H4 (cell line): Measurements from ENCODE around the gene SEC22A. TPM values are rescaled to one million over a fixed set of nuclear protein-coding genes. Genes with fewer than 3 reads are reported as not detected.
"Not testable (repeated sequence)": the region's sequence is repeated elsewhere in the genome, so short reads cannot be mapped to it uniquely, and the experiment has no call there.

ENCODE experiments used
- DNase-seq: peaks from one replicate; pipeline ENCODE4 v3.0.0-alpha.2; 2015; ENCODE audit warnings: low spot score
- total RNA-seq: library from RNA; depleted of rRNA; stranded (reverse); fragments of >200 nt; shearing (Covaris generic); gene quantifications from 2 replicates; pipeline ENCODE4 v1.2.3, GENCODE V29; 2014

SEC22A gene
- total RNA-seq, 1 experiment from 2014 or later = 66.6 TPM

DNA sequence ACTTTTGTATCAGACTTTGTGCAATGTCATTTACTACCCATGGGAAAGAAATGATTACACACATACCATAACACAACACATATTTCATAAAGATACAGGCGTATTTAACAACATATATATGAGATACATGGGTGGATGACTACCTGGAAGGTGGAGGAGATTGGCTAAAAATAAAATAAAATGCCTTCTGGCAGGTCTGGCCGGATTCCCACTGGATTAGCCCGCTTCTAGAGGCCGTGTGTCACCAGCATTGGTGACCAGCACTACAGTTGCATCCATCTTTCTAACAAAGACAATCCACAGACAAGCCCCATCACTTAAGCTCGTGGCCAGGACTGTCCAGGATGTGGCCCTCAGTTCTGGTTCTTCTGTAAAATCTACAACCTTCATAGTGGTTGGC lies 21.0 kb upstream of the SEC22A start:
- DNase-seq = no peak

DNA sequence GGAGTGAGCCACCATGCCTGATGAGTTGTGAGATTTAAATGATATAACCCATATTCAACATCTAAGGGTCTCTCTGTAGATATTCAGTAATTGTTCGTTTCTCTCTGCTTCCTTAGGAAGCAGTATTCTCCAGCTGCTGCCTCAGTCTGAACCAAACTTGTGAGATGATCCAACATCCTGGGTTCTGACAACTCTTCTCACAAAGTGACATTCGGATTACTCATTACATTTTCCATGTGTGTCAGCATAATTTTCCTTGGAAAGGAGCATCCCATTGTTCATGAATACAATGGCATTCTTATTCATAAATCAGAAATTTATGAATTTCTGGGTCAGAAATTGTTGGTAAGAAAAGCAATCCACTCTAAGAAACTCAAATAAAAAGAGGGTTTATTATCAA lies 15.0 kb upstream of the SEC22A start:
- no peak for DNase-seq

DNA sequence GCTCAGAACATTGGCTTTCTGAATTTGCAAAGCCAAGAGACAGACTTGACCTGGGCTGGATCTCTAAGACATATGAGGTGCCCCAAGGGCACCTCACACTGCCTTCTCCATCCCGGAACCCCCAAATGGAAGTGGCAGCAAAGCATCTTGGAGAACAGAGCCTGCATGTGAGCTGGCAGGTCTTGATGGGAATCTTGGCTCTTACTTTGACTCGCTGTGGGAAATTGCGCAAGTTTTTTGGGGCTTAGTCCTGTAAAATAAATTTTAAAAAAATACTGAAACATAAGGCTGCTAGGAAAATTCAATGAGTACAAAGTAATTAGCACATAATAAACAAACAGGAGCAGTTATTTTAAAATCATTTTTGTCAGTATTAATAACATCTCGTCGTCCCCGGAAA lies 13.7 kb upstream of the SEC22A start:
- no peak for DNase-seq

DNA sequence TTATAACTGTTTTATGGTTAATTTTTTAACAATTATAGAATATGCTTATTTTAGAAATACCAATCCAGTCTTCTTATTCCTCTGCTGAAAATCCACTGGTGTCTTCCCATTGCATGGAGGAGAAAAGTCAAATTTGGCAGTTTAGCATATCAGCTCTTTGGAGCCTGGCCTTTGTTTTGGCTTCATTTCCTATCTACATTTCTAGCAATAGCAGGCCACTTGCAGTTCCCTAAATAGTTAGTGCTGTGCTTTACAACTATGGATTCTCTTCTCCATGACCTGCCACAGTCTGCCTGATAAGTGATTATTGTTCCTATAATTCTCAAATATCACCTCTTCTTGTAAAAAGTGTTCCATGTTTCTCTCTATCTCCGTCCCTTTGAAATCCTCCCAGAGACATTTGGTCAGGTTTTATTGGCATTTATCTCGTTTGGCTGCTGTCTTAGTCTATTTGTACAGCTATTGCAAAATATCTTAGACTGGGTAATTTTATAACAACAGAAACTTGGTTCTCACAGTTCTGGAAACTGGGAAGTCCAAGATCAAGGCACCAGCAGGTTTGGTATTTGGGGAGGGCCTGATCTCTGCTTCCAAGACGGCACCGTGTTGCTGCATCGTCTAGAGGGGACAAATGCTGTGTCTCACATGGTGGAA lies 8.2 kb upstream of the SEC22A start:
- DNase-seq = no peak

DNA sequence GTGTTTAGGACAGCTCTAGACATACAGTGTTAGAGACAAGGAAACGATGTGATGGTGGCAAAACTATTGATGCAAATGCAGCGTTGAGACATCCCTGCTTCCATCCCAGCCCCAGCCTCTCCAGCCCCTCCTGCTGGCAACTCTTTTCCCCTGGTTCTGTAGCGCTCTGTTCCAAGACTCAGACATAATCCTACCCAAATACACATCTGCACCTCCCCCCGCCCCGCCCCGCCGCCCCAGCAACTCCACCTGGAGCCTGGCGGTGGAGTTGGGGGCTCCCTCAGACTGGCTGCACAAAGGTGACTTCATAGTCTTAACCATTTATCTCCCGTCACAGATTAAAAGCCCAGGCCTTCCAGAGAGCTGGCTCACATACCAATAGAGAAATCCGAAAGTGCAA lies 7.2 kb upstream of the SEC22A start:
- DNase-seq = no peak

DNA sequence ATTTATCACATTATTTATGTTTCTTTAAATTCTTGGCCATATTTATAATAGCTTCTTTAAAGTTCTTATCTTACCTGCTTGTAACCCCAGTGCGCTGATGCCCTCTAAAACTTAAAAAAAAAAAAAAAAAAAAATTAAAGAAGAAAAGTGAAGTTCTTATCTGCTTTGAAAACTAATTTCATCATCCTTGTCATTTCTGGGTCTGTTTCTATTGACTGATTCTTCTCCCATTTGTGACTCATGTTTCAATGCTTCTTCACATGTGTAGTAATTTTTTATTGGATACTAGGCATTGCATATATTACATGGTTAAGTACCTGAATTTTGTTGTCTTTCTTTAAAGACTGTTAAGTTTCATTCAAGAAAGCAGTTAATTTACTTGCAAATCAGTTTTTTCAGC lies 3.4 kb upstream of the SEC22A start:
- DNase-seq = no peak

DNA sequence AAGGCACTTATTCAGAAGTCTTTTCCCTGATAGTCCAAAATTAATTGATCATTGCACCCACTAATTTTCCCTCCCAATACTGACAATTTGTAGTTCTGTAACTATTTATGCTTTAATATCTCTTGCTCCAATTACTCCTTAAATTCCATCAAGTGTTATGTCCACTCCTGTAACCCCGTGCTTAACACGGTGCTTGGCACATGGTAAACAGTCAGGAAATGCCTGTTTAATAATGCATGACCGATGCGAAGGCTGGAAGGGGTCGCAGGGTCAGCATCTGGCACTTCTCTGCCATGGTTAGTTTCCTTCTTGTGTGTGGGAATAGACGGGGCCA lies 553 bp upstream of the SEC22A start:
- DNase-seq = no peak

DNA sequence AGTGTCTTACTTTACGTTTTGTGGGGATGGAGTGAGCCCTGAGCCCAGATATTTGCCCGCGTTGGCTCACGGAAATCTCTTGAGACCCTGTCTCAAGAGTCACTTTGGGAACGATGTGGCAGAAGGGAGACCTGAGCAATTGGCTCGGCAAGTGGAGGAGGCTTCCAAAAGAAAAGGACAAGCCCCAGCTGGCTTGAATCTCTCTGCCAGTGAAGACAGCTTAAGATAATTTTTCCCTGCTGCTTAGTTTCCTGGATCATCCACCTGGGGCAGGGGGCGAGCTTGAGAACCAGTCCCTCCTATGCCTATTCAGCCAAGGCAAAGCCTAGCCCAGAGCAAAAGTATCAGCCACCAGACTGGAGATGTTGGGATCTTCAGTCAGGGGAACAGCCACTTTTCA lies 708 bp downstream of the SEC22A start:
- no peak for DNase-seq

DNA sequence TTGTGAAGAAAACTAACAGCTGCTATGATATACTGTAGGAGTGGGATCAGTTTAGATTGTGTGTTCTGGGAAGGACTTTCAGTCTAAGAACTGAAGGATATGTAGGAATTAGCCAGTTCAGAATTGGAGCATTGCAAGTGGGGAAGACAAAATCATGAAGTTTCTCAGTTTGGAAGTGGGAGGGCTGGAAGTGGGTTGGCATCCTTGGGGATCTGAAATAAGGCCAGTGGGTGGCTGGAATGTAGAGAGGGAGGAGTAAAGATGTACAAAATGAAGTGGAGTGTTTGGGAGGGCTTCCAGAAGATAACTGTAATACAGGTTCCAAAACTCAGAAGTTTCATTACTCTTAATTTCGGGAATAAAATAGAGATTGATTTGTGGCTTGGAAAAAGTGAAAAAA lies 17.2 kb downstream of the SEC22A start:
- DNase-seq = no peak

DNA sequence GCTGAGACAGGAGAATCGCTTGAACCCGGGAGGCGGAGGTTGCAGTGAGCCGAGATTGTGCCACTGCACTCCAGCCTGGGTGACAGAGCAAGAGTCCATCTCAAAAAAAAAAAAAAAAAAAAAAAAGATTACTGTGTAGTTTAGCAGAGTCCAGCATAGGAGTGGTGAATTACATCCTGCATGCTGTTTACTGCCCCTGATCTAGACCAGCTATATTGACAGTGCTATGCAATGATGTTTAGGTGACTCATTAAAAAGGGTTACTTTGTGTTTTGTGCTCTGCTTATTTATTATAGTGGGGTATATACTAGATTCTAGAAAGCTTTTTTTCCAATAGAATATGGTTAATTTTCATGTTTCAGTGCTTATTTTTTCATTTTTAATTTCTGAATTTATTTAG lies 19.6 kb downstream of the SEC22A start:
- not testable (repeated sequence) for DNase-seq

DNA sequence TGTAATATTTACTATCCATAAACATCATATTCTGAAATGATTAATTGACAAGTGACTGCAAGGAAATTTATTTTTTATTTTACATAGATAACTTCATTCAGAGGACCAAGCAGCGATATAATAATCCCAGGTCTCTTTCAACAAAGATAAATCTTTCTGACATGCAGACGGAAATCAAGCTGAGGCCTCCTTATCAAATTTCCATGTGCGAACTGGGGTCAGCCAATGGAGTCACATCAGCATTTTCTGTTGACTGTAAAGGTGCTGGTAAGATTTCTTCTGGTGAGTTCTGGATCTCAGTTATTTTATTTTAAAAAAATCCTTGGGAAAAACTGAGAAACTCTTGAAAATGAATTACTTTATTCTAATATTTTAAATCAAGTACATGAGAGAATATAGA lies 23.3 kb downstream of the SEC22A start:
- no peak for DNase-seq

DNA sequence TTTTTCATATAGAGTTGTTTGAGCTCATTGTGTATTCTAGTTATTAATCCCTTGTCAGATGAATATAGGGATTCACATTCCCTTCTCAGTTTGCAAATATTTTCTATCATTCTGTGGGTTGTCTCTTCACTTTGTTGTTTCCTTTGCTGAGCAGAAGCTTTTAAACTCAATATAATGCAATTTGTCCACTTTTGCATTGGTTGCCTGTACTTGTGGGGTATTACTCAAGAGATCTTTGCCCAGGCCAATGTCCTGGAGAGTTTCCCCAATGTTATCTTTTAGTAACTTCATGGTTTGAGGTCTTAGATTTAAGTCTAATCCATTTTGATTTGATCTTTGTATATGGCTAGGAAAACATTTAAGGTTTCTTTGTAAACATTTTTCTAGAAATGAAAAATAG lies 24.8 kb downstream of the SEC22A start:
- no peak for DNase-seq

DNA sequence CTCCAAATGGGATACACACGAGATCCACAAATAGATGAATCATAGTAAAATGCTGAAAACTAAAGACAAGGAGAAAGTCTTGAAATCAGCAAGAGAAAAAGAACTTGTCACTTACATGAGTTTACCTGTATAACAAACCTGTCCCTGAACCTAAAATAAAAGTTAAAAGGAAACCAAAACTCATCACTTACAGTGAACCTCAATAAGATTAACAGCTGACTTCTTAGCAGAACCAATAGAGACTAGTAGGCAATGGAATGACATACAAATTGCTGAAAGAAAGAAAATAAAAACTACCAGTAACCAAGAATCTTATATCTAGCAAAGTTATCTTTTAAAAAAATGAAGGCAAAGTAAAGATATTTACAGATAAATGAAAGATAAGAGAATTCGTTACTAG lies 27.4 kb downstream of the SEC22A start:
- DNase-seq = peak; percentile 16

DNA sequence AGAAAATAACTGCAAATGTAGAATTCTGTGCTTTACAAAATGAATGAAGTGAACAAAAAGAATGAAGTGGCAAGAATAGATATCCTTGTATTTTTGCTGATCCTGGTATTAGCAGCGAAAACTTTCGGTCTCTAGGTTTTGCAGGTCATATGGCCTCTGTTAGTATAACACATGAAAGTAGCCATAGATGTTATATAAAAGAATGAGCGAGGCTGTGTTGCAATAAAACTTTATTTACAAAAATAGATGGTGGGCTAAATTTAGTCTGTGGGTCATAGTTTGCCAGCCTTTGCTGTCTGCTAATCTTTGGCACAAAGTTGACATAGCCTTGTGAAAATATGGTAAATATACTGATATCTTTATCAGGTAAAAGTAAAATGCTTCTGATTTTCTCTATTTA lies 35.2 kb downstream of the SEC22A start:
- DNase-seq = no peak

DNA sequence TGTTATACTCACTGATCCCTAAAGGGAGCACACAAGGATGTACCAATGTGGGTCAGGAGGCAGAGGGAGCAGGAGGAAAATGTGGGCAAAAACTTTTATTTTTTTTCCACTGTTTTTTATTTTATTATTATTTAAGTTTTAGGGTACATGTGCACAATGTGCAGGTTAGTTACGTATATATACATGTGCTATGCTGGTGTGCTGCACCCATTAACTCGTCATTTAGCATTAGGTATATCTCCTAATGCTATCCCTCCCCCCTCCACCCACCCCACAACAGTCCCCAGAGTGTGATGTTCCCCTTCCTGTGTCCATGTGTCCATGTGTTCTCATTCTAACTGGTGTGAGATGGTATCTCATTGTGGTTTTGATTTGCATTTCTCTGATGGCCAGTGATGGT lies 37.4 kb downstream of the SEC22A start:
- DNase-seq = not testable (repeated sequence)

DNA sequence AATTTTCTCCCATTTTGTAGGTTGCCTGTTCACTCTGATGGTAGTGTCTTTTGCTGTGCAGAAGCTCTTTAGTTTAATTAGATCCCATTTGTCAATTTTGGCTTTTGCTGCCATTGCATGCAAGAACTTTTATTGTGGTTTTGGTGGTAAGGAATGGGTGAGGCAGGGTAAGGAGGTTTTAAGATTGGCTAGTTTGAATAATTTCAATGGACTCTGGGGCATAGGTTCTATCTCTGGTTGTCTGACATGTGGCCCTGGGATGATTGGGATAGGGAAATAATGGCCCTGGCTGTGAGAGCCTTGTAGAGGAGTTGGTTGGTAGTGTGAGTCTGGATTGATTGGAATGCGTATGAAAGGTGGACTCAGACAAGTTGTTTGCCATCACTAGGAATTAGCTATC lies 38.0 kb downstream of the SEC22A start:
- no peak for DNase-seq

DNA sequence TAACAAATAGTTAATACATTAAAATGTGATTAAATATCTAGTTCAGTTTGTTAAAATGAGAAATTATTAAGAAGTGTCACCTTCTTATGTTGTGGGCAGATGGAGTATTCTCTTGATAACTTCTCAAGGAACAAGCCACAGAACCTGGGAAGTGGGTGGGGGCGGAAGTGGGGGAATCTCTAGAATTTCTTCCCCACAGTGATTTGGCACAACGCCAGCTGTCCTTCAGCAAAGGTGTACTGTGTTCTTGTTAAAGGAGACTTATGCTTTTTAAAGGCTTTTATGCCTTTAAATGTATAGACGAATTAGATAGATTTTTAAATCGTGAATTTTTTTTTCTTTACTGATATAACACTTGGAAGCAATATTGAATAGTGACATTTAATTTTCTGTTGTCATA lies 42.4 kb downstream of the SEC22A start:
- DNase-seq = no peak

DNA sequence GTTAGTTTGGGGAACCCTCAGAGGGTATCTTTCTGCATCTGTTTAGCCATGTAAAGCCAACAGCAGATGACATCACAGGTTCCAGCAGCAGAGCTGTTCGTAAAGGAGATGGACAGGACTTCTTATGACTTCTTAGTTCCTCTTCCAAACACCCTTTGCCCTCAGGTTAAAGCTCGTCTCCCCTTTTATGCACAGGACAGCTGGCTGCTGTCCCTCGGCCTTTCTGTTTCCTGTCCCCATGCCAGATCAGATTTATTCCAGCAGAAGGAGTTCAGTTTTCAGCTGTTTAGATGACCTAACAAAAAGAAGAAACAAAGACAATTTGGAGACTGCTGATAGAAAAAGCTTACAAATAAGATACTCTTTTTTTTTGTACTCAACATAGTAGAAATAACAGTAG lies 45.1 kb downstream of the SEC22A start:
- no peak for DNase-seq

DNA sequence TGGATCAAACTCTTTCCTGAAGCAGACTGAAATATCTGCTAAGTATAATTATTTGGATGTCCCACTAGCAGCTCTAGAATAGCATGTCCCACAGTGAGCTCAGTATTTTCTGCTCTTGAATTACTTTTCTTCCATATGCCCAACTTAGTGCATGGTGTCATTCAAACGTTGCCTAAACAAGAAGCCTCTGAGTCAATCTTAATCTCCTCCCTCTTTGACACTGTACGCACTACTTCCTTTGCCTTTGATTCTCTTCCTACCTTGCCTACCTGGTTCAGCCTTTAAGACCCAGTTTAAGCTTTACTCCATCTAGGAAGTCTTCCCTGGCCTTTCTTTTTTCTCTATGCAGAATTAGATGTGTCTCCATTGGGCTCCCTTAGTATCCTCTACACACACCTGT lies 54.5 kb downstream of the SEC22A start:
- no peak for DNase-seq

DNA sequence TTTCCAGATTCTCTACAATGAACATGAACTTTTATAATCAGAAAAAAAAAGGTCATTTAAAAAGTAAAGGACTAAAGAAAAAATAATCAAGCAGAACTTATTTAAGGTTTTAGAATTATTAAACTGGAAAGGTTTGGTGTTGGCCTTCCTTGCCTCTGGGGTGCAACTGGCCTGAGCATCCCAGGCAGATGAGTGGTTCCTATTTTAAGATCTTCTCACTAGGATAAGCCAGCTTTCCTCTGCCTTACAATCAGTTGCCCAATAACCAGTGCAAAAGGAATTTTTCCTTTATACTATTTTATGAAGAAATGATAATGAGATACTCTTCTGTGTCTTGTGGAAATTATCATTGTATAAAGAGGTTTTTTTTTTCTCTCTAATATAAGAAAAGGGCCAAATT lies 56.6 kb downstream of the SEC22A start:
- DNase-seq = no peak

DNA sequence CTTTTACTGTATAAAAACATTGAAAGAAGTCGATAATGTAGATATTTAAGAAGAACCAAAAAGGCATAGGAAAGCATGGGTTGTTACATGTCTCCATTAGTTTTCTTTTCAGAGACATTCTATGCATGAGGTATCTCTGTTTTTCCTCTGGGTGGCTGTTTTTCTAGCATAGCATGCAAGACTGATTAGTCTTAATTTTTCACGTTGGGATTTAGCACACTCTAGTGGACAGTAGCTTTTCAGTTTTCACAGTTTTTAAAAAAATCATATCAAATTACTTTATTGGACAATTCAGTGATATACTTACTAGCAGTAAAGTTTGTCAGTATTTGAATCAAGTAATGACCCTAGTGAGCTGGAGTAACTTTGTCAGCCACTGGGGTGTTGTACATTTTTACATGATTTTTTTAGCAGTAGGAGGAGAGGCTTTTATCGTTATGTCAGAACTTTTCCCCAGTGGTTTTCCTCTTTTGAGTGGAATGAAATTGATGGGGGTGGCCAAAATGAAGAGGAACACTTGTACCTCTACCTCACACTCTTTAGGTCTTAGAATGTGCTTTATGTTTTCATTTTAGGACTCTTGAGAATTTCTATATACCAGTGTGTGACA lies 57.2 kb downstream of the SEC22A start:
- peak; percentile 65 for DNase-seq

DNA sequence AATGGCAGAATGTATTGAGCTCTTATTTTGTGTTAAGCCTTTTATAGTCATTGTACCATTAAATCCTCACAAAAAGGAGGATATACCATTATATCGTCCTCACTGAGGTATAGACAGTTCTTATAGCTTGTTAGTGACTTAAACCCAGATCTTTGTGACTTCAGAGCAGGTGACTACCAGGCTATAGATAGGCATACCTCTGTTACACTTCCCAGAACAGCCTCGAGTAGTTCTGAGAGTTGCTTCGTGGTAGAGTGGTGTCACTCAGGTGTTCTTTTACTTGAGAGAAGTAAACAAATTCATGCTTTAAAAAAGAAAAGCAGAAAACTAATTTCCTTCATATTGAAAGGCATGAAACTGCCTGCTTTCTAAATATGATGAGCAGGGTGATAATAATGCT lies 59.9 kb downstream of the SEC22A start:
- DNase-seq = no peak

DNA sequence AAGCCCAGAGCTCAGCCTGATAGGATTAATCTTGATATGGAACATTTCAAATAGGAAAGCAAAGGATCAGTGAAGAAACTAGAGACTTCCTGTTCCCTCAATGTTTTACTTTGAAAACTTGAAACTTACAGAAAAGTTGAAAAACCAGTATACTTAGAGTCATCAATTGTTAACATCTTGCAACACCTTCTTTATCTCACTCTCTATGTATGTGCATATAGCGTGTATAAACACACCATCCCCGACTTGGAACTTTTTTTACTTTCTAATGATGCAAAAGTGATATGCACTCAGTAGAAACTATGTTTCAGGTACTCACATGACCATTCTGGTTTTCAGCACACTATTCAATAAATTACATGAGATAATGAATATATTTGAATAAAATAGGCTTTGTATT lies 60.5 kb downstream of the SEC22A start:
- no peak for DNase-seq

DNA sequence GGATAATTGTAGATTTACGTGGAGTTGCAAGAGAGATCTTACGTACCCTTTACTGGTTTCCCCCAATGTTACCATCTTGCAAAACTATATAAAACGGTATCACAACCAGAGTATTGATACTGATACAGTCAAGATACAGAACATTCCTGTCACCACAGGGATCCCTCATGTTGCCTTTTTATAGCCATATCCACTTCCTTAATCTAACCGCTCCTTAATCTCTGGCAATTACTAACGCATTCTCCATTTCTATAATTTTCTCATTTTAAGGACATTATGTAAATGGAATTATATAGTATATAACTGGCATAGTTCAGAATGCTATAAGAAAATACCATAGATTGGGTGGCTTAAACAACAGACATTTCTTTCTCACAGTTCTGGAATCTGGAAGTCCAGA lies 61.1 kb downstream of the SEC22A start:
- no peak for DNase-seq
